Heart left ventricle (tissue), 13 donors: ENCODE measurements around the gene CLSTN2.

Experiments used
- CTCF ChIP-seq, 12 donors: fragments of 200-600 bp; sonication (generic) in 4 of 12; IDR thresholded peaks; one replicate each; pipeline versions ENCODE4 v1.5.0 to v1.8.0; 2018 to 2022; ENCODE audit warnings: antibody characterized with exemption in 12 of 12, mild to moderate bottlenecking in 5 of 12
- POLR2A ChIP-seq, 2 donors: fragments of 450-650 bp; IDR thresholded peaks; one replicate each; pipeline ENCODE4 v1.6.1; 2017; ENCODE audit warnings: antibody characterized with exemption in 2 of 2, mild to moderate bottlenecking in 2 of 2, moderate library complexity in 2 of 2
- donor health status: ischemic (EF 13 %, LVEDD 7.1; RV severe dilation, severe dysfunction).
- donor health status: DM: no; HTN: yes; CAD: no.
- donor health status: DM: no; HTN: no; CAD: no.
- donor health status: ischemic (EF 25% LVEDD 6.9; RV normal size, moderate dysfunction).
- donor health status: ischemic (EF 25% LVEDD 5.7; RV mildly dilated, moderate dysfunction).
- donor health status: ischemic (EF 35%, LVEDD 5.7; RV mildly dilated, moderate dysfunction).
- donor health status: nonischemic (EF 11% LVEDD 7.7; RV severe dilation, severe dysfunction).
- donor health status: DM: yes; HTN: yes; CAD: no.
- donor health status: PGD.
- donor health status: ischemic (EF 29% LVEDD 5.4; RV normal size, mild dysfunction).
- donor health status: nonischemic (EF 23%, LVEDD 6.1; RV moderate dilation, normal function).

DNA sequence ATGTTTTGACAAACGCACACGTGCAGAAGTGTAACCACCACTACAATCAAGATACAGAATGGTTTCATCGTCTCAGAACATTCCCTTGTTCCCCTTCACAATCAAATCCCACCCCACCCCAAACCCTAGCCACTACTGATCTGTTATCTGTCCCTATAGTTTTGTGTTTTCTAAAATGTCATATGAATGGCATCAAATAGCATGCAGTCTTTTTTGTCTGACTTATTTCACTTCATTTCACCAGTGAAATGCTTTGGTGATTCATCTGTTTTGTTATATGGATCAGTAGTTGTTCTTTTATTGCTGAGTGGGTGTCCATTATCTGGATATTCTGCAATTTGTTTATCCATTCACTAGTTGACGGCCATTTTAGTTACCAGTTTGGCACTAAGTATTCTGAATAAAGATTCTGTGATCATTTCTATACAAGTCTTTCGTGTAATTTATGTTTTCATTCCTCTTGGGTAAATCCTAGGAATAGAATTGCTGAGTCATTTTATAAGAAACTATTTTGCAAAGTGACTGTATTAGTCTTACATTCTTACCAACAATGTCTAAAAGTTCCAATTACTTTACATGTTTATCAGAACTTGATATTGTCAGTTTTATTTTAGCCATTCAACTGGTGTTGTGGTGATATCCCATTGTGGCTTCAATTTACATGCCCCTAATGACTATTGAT lies 232.8 kb downstream of the CLSTN2 start:
- no peak for TF ChIP-seq CTCF (IDR thresholded peaks at IDR 0.05)
- TF ChIP-seq POLR2A (IDR thresholded peaks at IDR 0.05): no peak
